ENCODE data around the gene IL19.
A peak's percentile ranks its signal among the peaks of the same experiment; 100 is the strongest.

- TF ChIP-seq CTCF (IDR thresholded peaks at IDR 0.05; ENCODE audit: low read length): peak; percentile 88
- no peak for TF ChIP-seq EZH2 (IDR thresholded peaks at IDR 0.05; ENCODE audit: borderline replicate concordance, low read length)
Observed at GRCh38 chr1:206734499-206735142, 36.0 kb upstream of the IL19 start.
